ENCODE measurements around the gene AUP1. TPM values are rescaled to one million over a fixed set of nuclear protein-coding genes. Genes with fewer than 3 reads are reported as not detected.

The AUP1 gene
- total RNA-seq, 4 donors from 2014 or later: 112 to 148 (median 115) TPM

GRCh38 chr2:74535440-74535965, 6.0 kb upstream of the AUP1 start:
- H3K9me3 ChIP-seq: no peaks in the 10 kb centered on the region
- no peak overlapping the region for H3K4me3 ChIP-seq
- H3K27ac ChIP-seq: no peak overlapping the region
- peaks cover 7 to 9% of the 10 kb centered on the region in 2 donors for H3K4me1 ChIP-seq
- ATAC-seq (no peak), DNase-seq (no peak)
- intact Hi-C loops (cut with DNase I; ENCODE audit: low total_unique reads): no loop called here
- no peaks in the 10 kb centered on the region for H3K27me3 ChIP-seq
- TF ChIP-seq, protein P1, sequence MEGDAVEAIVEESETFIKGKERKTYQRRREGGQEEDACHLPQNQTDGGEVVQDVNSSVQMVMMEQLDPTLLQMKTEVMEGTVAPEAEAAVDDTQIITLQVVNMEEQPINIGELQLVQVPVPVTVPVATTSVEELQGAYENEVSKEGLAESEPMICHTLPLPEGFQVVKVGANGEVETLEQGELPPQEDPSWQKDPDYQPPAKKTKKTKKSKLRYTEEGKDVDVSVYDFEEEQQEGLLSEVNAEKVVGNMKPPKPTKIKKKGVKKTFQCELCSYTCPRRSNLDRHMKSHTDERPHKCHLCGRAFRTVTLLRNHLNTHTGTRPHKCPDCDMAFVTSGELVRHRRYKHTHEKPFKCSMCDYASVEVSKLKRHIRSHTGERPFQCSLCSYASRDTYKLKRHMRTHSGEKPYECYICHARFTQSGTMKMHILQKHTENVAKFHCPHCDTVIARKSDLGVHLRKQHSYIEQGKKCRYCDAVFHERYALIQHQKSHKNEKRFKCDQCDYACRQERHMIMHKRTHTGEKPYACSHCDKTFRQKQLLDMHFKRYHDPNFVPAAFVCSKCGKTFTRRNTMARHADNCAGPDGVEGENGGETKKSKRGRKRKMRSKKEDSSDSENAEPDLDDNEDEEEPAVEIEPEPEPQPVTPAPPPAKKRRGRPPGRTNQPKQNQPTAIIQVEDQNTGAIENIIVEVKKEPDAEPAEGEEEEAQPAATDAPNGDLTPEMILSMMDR (IDR thresholded peaks at IDR 0.05 in 4 of 5, conservative IDR thresholded peaks at IDR 0.05 in 1 of 5): no peak
- no peak for TF ChIP-seq POLR2A (IDR thresholded peaks at IDR 0.05)
- in situ Hi-C loops (cut with MboI; ENCODE audit: low sequenced_read_pairs in 4 of 4): loop anchor here in 1 of 4 donors (25.0 kb wide), 1 partner anchor 1298 kb away; the partner anchor contains the start of genes CCT7 and PRADC1
- peaks cover 0 to 19% of the 10 kb centered on the region in 2 donors for H3K36me3 ChIP-seq

GRCh38 chr2:74534411-74534810, 4.9 kb upstream of the AUP1 start:
- peaks cover 9 to 13% of the 10 kb centered on the region in 2 donors for H3K4me1 ChIP-seq
- H3K27ac ChIP-seq: no peak overlapping the region
- in situ Hi-C loops (cut with MboI; ENCODE audit: low sequenced_read_pairs in 4 of 4): loop anchor here in 2 of 4 donors (5.0 to 25.0 kb wide), 2 partner anchors 52 to 1297 kb away; partner anchors contain the start of genes CCDC142 (in 1 of the 2), CCT7 (in 1 of the 2), PRADC1 (in 1 of the 2) and TTC31 (in 1 of the 2)
- DNase-seq: no peak
- TF ChIP-seq, protein P1 (IDR thresholded peaks at IDR 0.05 in 4 of 5, conservative IDR thresholded peaks at IDR 0.05 in 1 of 5): no peak
- TF ChIP-seq POLR2A (IDR thresholded peaks at IDR 0.05): no peak
- ATAC-seq: no peak
- intact Hi-C loops (cut with DNase I; ENCODE audit: low total_unique reads): no loop called here
- no peak overlapping the region for H3K4me3 ChIP-seq
- H3K9me3 ChIP-seq: no peaks in the 10 kb centered on the region
- no peaks in the 10 kb centered on the region for H3K27me3 ChIP-seq
- peaks cover 0 to 19% of the 10 kb centered on the region in 2 donors for H3K36me3 ChIP-seq

- Histone ChIP-seq H3K36me3 (peaks cover 0 to 19% of the 10 kb centered on the region in 2 donors), H3K4me1 (peaks cover 14 to 18% of the 10 kb centered on the region in 2 donors), H3K27me3 (no peaks in the 10 kb centered on the region), H3K4me3 (no peak overlapping the region), H3K9me3 (no peaks in the 10 kb centered on the region), H3K27ac (no peak overlapping the region)
- TF ChIP-seq POLR2A (IDR thresholded peaks at IDR 0.05): no peak
- intact Hi-C loops (cut with DNase I; ENCODE audit: low total_unique reads) (no loop called here), in situ Hi-C loops (cut with MboI; ENCODE audit: low sequenced_read_pairs in 4 of 4) (loop anchor here in 2 of 4 donors (5.0 to 25.0 kb wide), 2 partner anchors 51 to 1296 kb away; partner anchors contain the start of genes CCDC142 (in 1 of the 2), CCT7 (in 1 of the 2), PRADC1 (in 1 of the 2) and TTC31 (in 1 of the 2))
- DNase-seq: no peak
- ATAC-seq: no peak
These were observed 4.0 kb upstream of the AUP1 start for GRCh38 chr2:74533464-74533863.

DNA sequence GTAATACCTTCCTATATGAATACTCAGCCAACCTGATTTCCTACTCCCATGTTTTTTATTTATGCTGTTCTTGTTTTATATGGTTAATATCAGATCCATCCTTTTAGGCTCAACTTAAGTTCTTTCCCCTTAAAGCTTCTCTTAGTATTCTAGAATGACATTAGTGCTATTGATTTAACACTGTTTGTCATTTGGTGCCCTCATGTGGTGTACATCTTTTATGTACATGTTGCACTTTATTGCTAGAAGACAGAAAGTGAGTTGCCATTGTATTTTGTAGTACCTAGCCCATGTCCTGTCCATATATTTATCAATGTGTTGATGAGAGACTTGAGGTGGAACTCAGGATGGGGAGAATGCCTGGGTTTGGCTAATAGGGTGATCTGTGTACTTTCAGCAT, 2.7 kb upstream of the AUP1 start:
- intact Hi-C loops (cut with DNase I; ENCODE audit: low total_unique reads) (no loop called here), in situ Hi-C loops (cut with MboI; ENCODE audit: low sequenced_read_pairs in 4 of 4) (loop anchor here in 2 of 4 donors (5.0 to 25.0 kb wide), 2 partner anchors 50 to 1295 kb away; partner anchors contain the start of genes CCDC142 (in 1 of the 2), CCT7 (in 1 of the 2), PRADC1 (in 1 of the 2) and TTC31 (in 1 of the 2))
- Histone ChIP-seq H3K27ac (no peak overlapping the region), H3K9me3 (no peaks in the 10 kb centered on the region), H3K4me3 (no peak overlapping the region), H3K4me1 (peaks cover 19 to 28% of the 10 kb centered on the region in 2 donors), H3K36me3 (peaks cover 0 to 30% of the 10 kb centered on the region in 2 donors), H3K27me3 (no peaks in the 10 kb centered on the region)
- ATAC-seq (no peak), DNase-seq (no peak)
- TF ChIP-seq, protein P1 (IDR thresholded peaks at IDR 0.05 in 4 of 5, conservative IDR thresholded peaks at IDR 0.05 in 1 of 5): no peak
- TF ChIP-seq POLR2A (IDR thresholded peaks at IDR 0.05): no peak

GRCh38 chr2:74531666-74532065, 2.2 kb upstream of the AUP1 start:
- Histone ChIP-seq H3K27ac (no peak overlapping the region), H3K27me3 (no peaks in the 10 kb centered on the region), H3K4me1 (peaks cover 19 to 28% of the 10 kb centered on the region in 2 donors), H3K36me3 (peaks cover 0 to 36% of the 10 kb centered on the region in 2 donors), H3K9me3 (no peaks in the 10 kb centered on the region), H3K4me3 (no peak overlapping the region)
- ATAC-seq: no peak
- TF ChIP-seq, protein P1 (IDR thresholded peaks at IDR 0.05 in 4 of 5, conservative IDR thresholded peaks at IDR 0.05 in 1 of 5): no peak
- no peak for TF ChIP-seq POLR2A (IDR thresholded peaks at IDR 0.05)
- intact Hi-C loops (cut with DNase I; ENCODE audit: low total_unique reads): no loop called here
- in situ Hi-C loops (cut with MboI; ENCODE audit: low sequenced_read_pairs in 4 of 4): loop anchor here in 2 of 4 donors (5.0 to 25.0 kb wide), 2 partner anchors 49 to 1294 kb away; partner anchors contain the start of genes CCDC142 (in 1 of the 2), CCT7 (in 1 of the 2), PRADC1 (in 1 of the 2) and TTC31 (in 1 of the 2)
- DNase-seq: no peak

Measured in gastrocnemius medialis (tissue), 4 donors.